HG03521 (cell line): ENCODE data around the gene DGCR2.
"Not testable (repeated sequence)": the region's sequence is repeated elsewhere in the genome, so short reads cannot be mapped to it uniquely, and the experiment has no call there.

Experiments
- ATAC-seq: cut with Tn5 transposase; IDR thresholded peaks from one replicate; pipeline ENCODE4 v1.9.1; 2021; ENCODE audit warnings: mild to moderate bottlenecking, moderate library complexity; ENCODE audit not compliant: unreplicated experiment

Gene DGCR2

GRCh38 chr22:19062943-19063308, 59.3 kb downstream of the DGCR2 start:
- no peak for ATAC-seq

GRCh38 chr22:19062139-19062942, 59.9 kb downstream of the DGCR2 start:
- ATAC-seq, result no peak

GRCh38 chr22:19061471-19062138, 60.6 kb downstream of the DGCR2 start:
- no peak for ATAC-seq

- no peak for ATAC-seq
Measured at GRCh38 chr22:19060356-19061009, 61.7 kb downstream of the DGCR2 start.

GRCh38 chr22:19059481-19060278, 62.5 kb downstream of the DGCR2 start:
- ATAC-seq, result no peak

GRCh38 chr22:19058713-19059451, 63.3 kb downstream of the DGCR2 start:
- ATAC-seq, result no peak

- no peak for ATAC-seq
Measured at GRCh38 chr22:19057999-19058491, 64.2 kb downstream of the DGCR2 start.

GRCh38 chr22:19057539-19057938, 64.7 kb downstream of the DGCR2 start:
- no peak for ATAC-seq

- no peak for ATAC-seq
Measured at GRCh38 chr22:19056951-19057401, 65.2 kb downstream of the DGCR2 start.

GRCh38 chr22:19055801-19056200, 66.4 kb downstream of the DGCR2 start:
- no peak for ATAC-seq

GRCh38 chr22:19052941-19053541, 69.2 kb downstream of the DGCR2 start:
- no peak for ATAC-seq

GRCh38 chr22:19051381-19052072, 70.7 kb downstream of the DGCR2 start:
- ATAC-seq, result no peak

GRCh38 chr22:19050847-19051246, 71.4 kb downstream of the DGCR2 start:
- not testable (repeated sequence) for ATAC-seq

- ATAC-seq, result no peak
Measured at GRCh38 chr22:19050117-19050516, 72.1 kb downstream of the DGCR2 start.

GRCh38 chr22:19048531-19048930, 73.7 kb downstream of the DGCR2 start:
- ATAC-seq, result no peak

- no peak for ATAC-seq
Measured at GRCh38 chr22:19047993-19048392, 74.2 kb downstream of the DGCR2 start.

- ATAC-seq, result no peak
Measured at GRCh38 chr22:19046719-19047609, 75.2 kb downstream of the DGCR2 start.

- no peak for ATAC-seq
Measured at GRCh38 chr22:19046287-19046686, 75.9 kb downstream of the DGCR2 start.
